CD14-positive monocyte (primary cell): Measurements from ENCODE around the gene SHISA3. TPM values are rescaled to one million over a fixed set of nuclear protein-coding genes. Genes with fewer than 3 reads are reported as not detected.

Experiments
- DNase-seq, 3 donors: peaks; one replicate each; pipeline ENCODE4 v3.0.0-alpha.2; 2011 to 2022
- H2AFZ ChIP-seq: 2 replicates; pipeline ENCODE4 v1.6.0; 2012; ENCODE audit warnings: mild to moderate bottlenecking, low read depth, low read length, inconsistent platforms; ENCODE audit not compliant: insufficient read depth, poor library complexity, severe bottlenecking
- H3K27ac ChIP-seq, 2 donors: 1 replicate in 1 of 2; 2 replicates in 1 of 2; pipeline ENCODE4 v1.5.1; 2012 to 2013; ENCODE audit warnings: low read length in 2 of 2, control low read depth in 1 of 2, inconsistent platforms in 1 of 2, low read depth in 1 of 2, mild to moderate bottlenecking in 1 of 2
- H3K27me3 ChIP-seq, 2 donors: one replicate each; pipeline versions ENCODE4 v1.6.0 to v1.6.1; 2011 to 2013; ENCODE audit warnings: low read length in 2 of 2; ENCODE audit not compliant: control insufficient read depth in 2 of 2, insufficient read depth in 2 of 2
- H3K36me3 ChIP-seq, 2 donors: replicated peaks in 1 of 2; 1 replicate in 1 of 2; 2 replicates in 1 of 2; pipeline versions ENCODE4 v1.5.1 to v1.6.1; 2012 to 2013; ENCODE audit warnings: low read length in 2 of 2, control low read depth in 1 of 2, inconsistent platforms in 1 of 2, mild to moderate bottlenecking in 1 of 2; ENCODE audit not compliant: insufficient read depth in 2 of 2, control insufficient read depth in 1 of 2
- H3K4me1 ChIP-seq, 2 donors: 1 replicate in 1 of 2; 2 replicates in 1 of 2; pipeline versions ENCODE4 v1.5.1 to v1.6.1; 2012 to 2013; ENCODE audit warnings: low read length in 2 of 2, control low read depth in 1 of 2, inconsistent platforms in 1 of 2, mild to moderate bottlenecking in 1 of 2, moderate library complexity in 1 of 2; ENCODE audit not compliant: insufficient read depth in 2 of 2, control insufficient read depth in 1 of 2
- H3K4me2 ChIP-seq: replicated peaks from 2 replicates; pipeline ENCODE3; 2012; ENCODE audit warnings: low read length, moderate library complexity, mild to moderate bottlenecking; ENCODE audit not compliant: poor library complexity, severe bottlenecking; ENCODE audit errors: extremely low read depth
- H3K4me3 ChIP-seq, 3 experiments: fragments of 200-600 bp in 1 of 3; sonication (generic) in 1 of 3; replicated peaks in 1 of 3; 1 replicate in 2 of 3; 2 replicates in 1 of 3; pipeline ENCODE4 v1.5.1; 2011 to 2013; ENCODE audit warnings: low read length in 3 of 3, mild to moderate bottlenecking in 3 of 3, control low read depth in 2 of 3, low read depth in 2 of 3, inconsistent platforms in 1 of 3, moderate library complexity in 1 of 3
- H3K79me2 ChIP-seq: 2 replicates; pipeline ENCODE4 v1.6.0; 2012; ENCODE audit warnings: mild to moderate bottlenecking, control low read depth, inconsistent platforms, low read length, moderate library complexity; ENCODE audit not compliant: insufficient read depth
- H3K9ac ChIP-seq: 2 replicates; pipeline ENCODE4 v1.6.0; 2017; ENCODE audit warnings: low read length, mild to moderate bottlenecking; ENCODE audit not compliant: insufficient read depth, poor library complexity, severe bottlenecking
- H3K9me3 ChIP-seq, 2 donors: replicated peaks in 1 of 2; 1 replicate in 1 of 2; 2 replicates in 1 of 2; pipeline versions ENCODE4 v1.5.1 to v1.6.1; 2012 to 2013; ENCODE audit warnings: low read length in 2 of 2, control low read depth in 1 of 2; ENCODE audit not compliant: control insufficient read depth in 1 of 2, insufficient read depth in 1 of 2
- H4K20me1 ChIP-seq: 2 replicates; pipeline ENCODE4 v1.6.0; 2012; ENCODE audit warnings: mild to moderate bottlenecking, low read length, control low read depth, moderate library complexity; ENCODE audit not compliant: insufficient read depth
- H3K27ac Mint-ChIP-seq, 7 donors: one replicate each; pipeline ENCODE4 v1.8.0; 2020; ENCODE audit warnings: mild to moderate bottlenecking in 7 of 7, mixed read lengths in 7 of 7, moderate library complexity in 6 of 7, inconsistent platforms in 2 of 7
- H3K27me3 Mint-ChIP-seq, 3 donors: one replicate each; pipeline ENCODE4 v1.8.0; 2021 to 2022; ENCODE audit warnings: low read depth in 3 of 3, mild to moderate bottlenecking in 3 of 3, mixed read lengths in 3 of 3, moderate library complexity in 3 of 3, inconsistent platforms in 1 of 3
- H3K36me3 Mint-ChIP-seq, 2 donors: one replicate each; pipeline ENCODE4 v1.8.0; 2020; ENCODE audit warnings: mixed read lengths in 2 of 2, inconsistent platforms in 1 of 2, mild to moderate bottlenecking in 1 of 2
- H3K4me1 Mint-ChIP-seq: one replicate; pipeline ENCODE4 v1.8.0; 2020; ENCODE audit warnings: mild to moderate bottlenecking, mixed read lengths
- H3K4me3 Mint-ChIP-seq, 2 donors: one replicate each; pipeline ENCODE4 v1.8.0; 2020; ENCODE audit warnings: mild to moderate bottlenecking in 2 of 2, mixed read lengths in 2 of 2, moderate library complexity in 1 of 2
- H3K9me3 Mint-ChIP-seq, 7 donors: one replicate each; pipeline ENCODE4 v1.8.0; 2020 to 2022; ENCODE audit warnings: mixed read lengths in 7 of 7, mild to moderate bottlenecking in 6 of 7, moderate library complexity in 6 of 7, inconsistent platforms in 2 of 7
- CTCF ChIP-seq: fragments of 200-600 bp; IDR thresholded peaks from one replicate; pipeline ENCODE4 v1.8.0; 2022; ENCODE audit warnings: antibody characterized with exemption, mild to moderate bottlenecking
- WGBS: methylation state at CpG from one replicate; pipeline ENCODE4 v1.1.5; 2013; ENCODE audit warnings: missing lambda C conversion rate; ENCODE audit not compliant: insufficient coverage; 5-methylcytosine and 5-hydroxymethylcytosine counted together
- intact Hi-C, 2 donors: fragments of 100-400 bp; cut with micrococcal nuclease; formaldehyde crosslinking; loops; one replicate each; pipeline versions ENCODE4 v1.15.0 to v1.15.1; 2023
- polyA plus RNA-seq, 3 donors: library from polyadenylated mRNA; depleted of rRNA in 1 of 3; unstranded in 2 of 3; stranded (reverse) in 1 of 3; fragments of 300-500 nt in 2 of 3; fragments of >200 nt in 1 of 3; fragmentation: Illumina TruSeq in 2 of 3; gene quantifications; 1 replicate in 2 of 3; 2 replicates in 1 of 3; pipeline ENCODE4 v1.2.3, GENCODE V29; 2012 to 2021

Gene SHISA3
- polyA plus RNA-seq, 3 donors = not detected

GRCh38 chr4:42391355-42391664 lies 6.0 kb upstream of the SHISA3 start:
- Histone ChIP-seq H4K20me1 (no peaks in the 10 kb centered on the region), H3K27me3 (peaks cover 17 to 22% of the 10 kb centered on the region in 2 donors), H3K4me3 (no peak overlapping the region), H3K9ac (no peak overlapping the region), H3K79me2 (no peaks in the 10 kb centered on the region), H3K36me3 (no peaks in the 10 kb centered on the region), H3K4me2 (no peak overlapping the region), H2AFZ (no peak overlapping the region), H3K9me3 (no peaks in the 10 kb centered on the region), H3K27ac (no peak overlapping the region), H3K4me1 (peaks cover under 1% of the 10 kb centered on the region in 2 donors)
- intact Hi-C loops = no loop called here
- peaks cover 5% of the 10 kb centered on the region for H3K4me1 Mint-ChIP-seq
- TF ChIP-seq CTCF = no peak
- no peak overlapping the region for H3K27ac Mint-ChIP-seq
- DNase-seq = no peak
- peaks cover 28 to 33% (median 32%) of the 10 kb centered on the region in 3 donors for H3K27me3 Mint-ChIP-seq
- no peaks in the 10 kb centered on the region for H3K36me3 Mint-ChIP-seq
- no peak overlapping the region for H3K4me3 Mint-ChIP-seq
- H3K9me3 Mint-ChIP-seq = peaks cover 0 to 13% (median 3%) of the 10 kb centered on the region in 7 donors
- 100% methylated on average over 1 of the region's 2 CpGs for WGBS

GRCh38 chr4:42391981-42392380 lies 5.3 kb upstream of the SHISA3 start:
- peaks cover 12% of the 10 kb centered on the region for H3K4me1 Mint-ChIP-seq
- no peak for TF ChIP-seq CTCF
- intact Hi-C loops = no loop called here
- H3K9ac ChIP-seq = no peak overlapping the region
- no peak overlapping the region for H3K27ac Mint-ChIP-seq
- peaks cover 35 to 39% (median 38%) of the 10 kb centered on the region in 3 donors for H3K27me3 Mint-ChIP-seq
- no peak overlapping the region for H3K4me3 Mint-ChIP-seq
- no peak overlapping the region for H3K27ac ChIP-seq
- H3K36me3 ChIP-seq = no peaks in the 10 kb centered on the region
- H3K27me3 ChIP-seq = peaks cover 24 to 28% of the 10 kb centered on the region in 2 donors
- no peak overlapping the region for H3K4me2 ChIP-seq
- no peaks in the 10 kb centered on the region for H3K79me2 ChIP-seq
- no peaks in the 10 kb centered on the region for H3K9me3 ChIP-seq
- H3K9me3 Mint-ChIP-seq = peaks cover 0 to 13% (median 4%) of the 10 kb centered on the region in 7 donors
- DNase-seq = no peak
- H3K4me3 ChIP-seq = no peak overlapping the region
- peaks cover 7 to 8% of the 10 kb centered on the region in 2 donors for H3K4me1 ChIP-seq
- peaks cover under 1 to 2% of the 10 kb centered on the region in 2 donors for H3K36me3 Mint-ChIP-seq
- no peaks in the 10 kb centered on the region for H4K20me1 ChIP-seq
- 100% methylated on average over 1 of the region's 5 CpGs for WGBS
- no peak overlapping the region for H2AFZ ChIP-seq
